GM23338 (cell line): ENCODE measurements around the gene MAN2B2. TPM values are rescaled to one million over a fixed set of nuclear protein-coding genes. Genes with fewer than 3 reads are reported as not detected.

Experiments used
- CREB1 ChIP-seq: fragments of 250-450 bp; sonication (Bioruptor Pico); IDR thresholded peaks from 2 replicates; pipeline ENCODE4 v1.5.0; 2020; ENCODE audit warnings: low read depth, mild to moderate bottlenecking, moderate library complexity
- EZH2 ChIP-seq: fragments of 200-600 bp; sonication (generic); IDR thresholded peaks from one replicate; pipeline ENCODE4 v1.8.0; 2017; ENCODE audit warnings: antibody characterized with exemption, mild to moderate bottlenecking, low read depth; ENCODE audit not compliant: unreplicated experiment
- JUNB ChIP-seq: IDR thresholded peaks from one replicate; pipeline ENCODE4 v1.6.1; 2016; ENCODE audit warnings: antibody characterized with exemption; ENCODE audit not compliant: unreplicated experiment
- POLR2AphosphoS5 ChIP-seq: IDR thresholded peaks from 2 replicates; pipeline ENCODE4 v1.6.1; 2016; ENCODE audit warnings: antibody characterized with exemption, low read depth
- STAT1 ChIP-seq: IDR thresholded peaks from one replicate; pipeline ENCODE4 v1.6.1; 2016; ENCODE audit warnings: antibody characterized with exemption; ENCODE audit not compliant: unreplicated experiment
- ZNF331 ChIP-seq: fragments of 250-450 bp; sonication (Bioruptor Pico); IDR thresholded peaks from 2 replicates; pipeline ENCODE4 v1.5.0; 2020; ENCODE audit warnings: low read depth, mild to moderate bottlenecking, moderate library complexity
- polyA plus RNA-seq: library from polyadenylated mRNA; unstranded; fragments of >200 nt; fragmentation: Nextera tagmentation; extraction: Ambion mirVana; gene quantifications from 2 replicates; pipeline ENCODE4 v1.2.1, GENCODE V29; 2016
- total RNA-seq: library from RNA; depleted of rRNA; stranded (reverse); fragments of >200 nt; shearing (Covaris generic); gene quantifications from 2 replicates; pipeline ENCODE4 v1.2.3, GENCODE V29; 2014
- TF ChIP-seq, protein P1 (sequence below): fragments of 250-450 bp; sonication (Bioruptor Pico); IDR thresholded peaks from 2 replicates; pipeline ENCODE4 v1.5.0; 2020; ENCODE audit warnings: mild to moderate bottlenecking, moderate library complexity
- TF ChIP-seq, protein P2 (sequence below), 2 experiments: fragments of 200-600 bp in 1 of 2; sonication (generic) in 1 of 2; conservative IDR thresholded peaks; 2 replicates each; pipeline versions ENCODE4 v1.5.1 to v1.6.1; 2016 to 2017; ENCODE audit warnings: antibody characterized with exemption in 2 of 2, low read depth in 2 of 2, mild to moderate bottlenecking in 2 of 2, moderate library complexity in 1 of 2
- TF ChIP-seq, protein P3 (sequence below): IDR thresholded peaks from one replicate; pipeline ENCODE4 v1.6.1; 2018; ENCODE audit warnings: antibody characterized with exemption; ENCODE audit not compliant: unreplicated experiment

Gene MAN2B2
- total and polyA plus RNA-seq, 2 experiments from 2014 or later, result 1.6 to 6.9 TPM

DNA sequence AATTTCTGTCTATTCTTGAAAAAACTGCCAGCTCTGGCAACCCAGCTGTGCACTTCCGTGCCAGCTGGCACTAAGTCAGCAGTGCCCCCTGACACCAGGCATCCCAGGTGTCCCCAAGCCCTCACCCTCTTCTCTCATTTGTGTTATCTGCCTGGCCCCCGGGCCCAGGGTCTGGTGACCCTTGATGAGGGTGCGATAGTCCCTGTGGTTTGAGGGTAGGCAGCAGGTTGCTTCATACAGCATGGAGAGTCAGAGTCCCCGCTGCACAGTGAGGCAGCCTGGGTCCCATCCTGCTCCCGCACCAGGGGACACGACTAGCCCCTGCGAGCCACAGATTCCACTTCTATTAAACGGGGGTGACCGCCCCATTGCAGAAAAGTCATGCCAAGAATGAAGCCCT lies 1.9 kb downstream of the MAN2B2 start (continued):
- TF ChIP-seq, protein P1, sequence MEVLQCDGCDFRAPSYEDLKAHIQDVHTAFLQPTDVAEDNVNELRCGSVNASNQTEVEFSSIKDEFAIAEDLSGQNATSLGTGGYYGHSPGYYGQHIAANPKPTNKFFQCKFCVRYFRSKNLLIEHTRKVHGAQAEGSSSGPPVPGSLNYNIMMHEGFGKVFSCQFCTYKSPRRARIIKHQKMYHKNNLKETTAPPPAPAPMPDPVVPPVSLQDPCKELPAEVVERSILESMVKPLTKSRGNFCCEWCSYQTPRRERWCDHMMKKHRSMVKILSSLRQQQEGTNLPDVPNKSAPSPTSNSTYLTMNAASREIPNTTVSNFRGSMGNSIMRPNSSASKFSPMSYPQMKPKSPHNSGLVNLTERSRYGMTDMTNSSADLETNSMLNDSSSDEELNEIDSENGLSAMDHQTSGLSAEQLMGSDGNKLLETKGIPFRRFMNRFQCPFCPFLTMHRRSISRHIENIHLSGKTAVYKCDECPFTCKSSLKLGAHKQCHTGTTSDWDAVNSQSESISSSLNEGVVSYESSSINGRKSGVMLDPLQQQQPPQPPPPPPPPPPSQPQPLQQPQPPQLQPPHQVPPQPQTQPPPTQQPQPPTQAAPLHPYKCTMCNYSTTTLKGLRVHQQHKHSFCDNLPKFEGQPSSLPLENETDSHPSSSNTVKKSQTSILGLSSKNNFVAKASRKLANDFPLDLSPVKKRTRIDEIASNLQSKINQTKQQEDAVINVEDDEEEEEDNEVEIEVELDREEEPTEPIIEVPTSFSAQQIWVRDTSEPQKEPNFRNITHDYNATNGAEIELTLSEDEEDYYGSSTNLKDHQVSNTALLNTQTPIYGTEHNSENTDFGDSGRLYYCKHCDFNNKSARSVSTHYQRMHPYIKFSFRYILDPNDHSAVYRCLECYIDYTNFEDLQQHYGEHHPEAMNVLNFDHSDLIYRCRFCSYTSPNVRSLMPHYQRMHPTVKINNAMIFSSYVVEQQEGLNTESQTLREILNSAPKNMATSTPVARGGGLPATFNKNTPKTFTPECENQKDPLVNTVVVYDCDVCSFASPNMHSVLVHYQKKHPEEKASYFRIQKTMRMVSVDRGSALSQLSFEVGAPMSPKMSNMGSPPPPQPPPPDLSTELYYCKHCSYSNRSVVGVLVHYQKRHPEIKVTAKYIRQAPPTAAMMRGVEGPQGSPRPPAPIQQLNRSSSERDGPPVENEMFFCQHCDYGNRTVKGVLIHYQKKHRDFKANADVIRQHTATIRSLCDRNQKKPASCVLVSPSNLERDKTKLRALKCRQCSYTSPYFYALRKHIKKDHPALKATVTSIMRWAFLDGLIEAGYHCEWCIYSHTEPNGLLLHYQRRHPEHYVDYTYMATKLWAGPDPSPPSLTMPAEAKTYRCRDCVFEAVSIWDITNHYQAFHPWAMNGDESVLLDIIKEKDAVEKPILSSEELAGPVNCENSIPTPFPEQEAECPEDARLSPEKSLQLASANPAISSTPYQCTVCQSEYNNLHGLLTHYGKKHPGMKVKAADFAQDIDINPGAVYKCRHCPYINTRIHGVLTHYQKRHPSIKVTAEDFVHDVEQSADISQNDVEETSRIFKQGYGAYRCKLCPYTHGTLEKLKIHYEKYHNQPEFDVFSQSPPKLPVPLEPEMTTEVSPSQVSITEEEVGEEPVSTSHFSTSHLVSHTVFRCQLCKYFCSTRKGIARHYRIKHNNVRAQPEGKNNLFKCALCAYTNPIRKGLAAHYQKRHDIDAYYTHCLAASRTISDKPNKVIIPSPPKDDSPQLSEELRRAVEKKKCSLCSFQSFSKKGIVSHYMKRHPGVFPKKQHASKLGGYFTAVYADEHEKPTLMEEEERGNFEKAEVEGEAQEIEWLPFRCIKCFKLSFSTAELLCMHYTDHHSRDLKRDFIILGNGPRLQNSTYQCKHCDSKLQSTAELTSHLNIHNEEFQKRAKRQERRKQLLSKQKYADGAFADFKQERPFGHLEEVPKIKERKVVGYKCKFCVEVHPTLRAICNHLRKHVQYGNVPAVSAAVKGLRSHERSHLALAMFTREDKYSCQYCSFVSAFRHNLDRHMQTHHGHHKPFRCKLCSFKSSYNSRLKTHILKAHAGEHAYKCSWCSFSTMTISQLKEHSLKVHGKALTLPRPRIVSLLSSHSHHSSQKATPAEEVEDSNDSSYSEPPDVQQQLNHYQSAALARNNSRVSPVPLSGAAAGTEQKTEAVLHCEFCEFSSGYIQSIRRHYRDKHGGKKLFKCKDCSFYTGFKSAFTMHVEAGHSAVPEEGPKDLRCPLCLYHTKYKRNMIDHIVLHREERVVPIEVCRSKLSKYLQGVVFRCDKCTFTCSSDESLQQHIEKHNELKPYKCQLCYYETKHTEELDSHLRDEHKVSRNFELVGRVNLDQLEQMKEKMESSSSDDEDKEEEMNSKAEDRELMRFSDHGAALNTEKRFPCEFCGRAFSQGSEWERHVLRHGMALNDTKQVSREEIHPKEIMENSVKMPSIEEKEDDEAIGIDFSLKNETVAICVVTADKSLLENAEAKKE (CRISPR knock-in tag), result no peak
- TF ChIP-seq, protein P2, sequence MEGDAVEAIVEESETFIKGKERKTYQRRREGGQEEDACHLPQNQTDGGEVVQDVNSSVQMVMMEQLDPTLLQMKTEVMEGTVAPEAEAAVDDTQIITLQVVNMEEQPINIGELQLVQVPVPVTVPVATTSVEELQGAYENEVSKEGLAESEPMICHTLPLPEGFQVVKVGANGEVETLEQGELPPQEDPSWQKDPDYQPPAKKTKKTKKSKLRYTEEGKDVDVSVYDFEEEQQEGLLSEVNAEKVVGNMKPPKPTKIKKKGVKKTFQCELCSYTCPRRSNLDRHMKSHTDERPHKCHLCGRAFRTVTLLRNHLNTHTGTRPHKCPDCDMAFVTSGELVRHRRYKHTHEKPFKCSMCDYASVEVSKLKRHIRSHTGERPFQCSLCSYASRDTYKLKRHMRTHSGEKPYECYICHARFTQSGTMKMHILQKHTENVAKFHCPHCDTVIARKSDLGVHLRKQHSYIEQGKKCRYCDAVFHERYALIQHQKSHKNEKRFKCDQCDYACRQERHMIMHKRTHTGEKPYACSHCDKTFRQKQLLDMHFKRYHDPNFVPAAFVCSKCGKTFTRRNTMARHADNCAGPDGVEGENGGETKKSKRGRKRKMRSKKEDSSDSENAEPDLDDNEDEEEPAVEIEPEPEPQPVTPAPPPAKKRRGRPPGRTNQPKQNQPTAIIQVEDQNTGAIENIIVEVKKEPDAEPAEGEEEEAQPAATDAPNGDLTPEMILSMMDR (conservative IDR thresholded peaks at IDR 0.05; ENCODE audit: low read depth in 2 of 2), result no peak
- TF ChIP-seq, protein P3, sequence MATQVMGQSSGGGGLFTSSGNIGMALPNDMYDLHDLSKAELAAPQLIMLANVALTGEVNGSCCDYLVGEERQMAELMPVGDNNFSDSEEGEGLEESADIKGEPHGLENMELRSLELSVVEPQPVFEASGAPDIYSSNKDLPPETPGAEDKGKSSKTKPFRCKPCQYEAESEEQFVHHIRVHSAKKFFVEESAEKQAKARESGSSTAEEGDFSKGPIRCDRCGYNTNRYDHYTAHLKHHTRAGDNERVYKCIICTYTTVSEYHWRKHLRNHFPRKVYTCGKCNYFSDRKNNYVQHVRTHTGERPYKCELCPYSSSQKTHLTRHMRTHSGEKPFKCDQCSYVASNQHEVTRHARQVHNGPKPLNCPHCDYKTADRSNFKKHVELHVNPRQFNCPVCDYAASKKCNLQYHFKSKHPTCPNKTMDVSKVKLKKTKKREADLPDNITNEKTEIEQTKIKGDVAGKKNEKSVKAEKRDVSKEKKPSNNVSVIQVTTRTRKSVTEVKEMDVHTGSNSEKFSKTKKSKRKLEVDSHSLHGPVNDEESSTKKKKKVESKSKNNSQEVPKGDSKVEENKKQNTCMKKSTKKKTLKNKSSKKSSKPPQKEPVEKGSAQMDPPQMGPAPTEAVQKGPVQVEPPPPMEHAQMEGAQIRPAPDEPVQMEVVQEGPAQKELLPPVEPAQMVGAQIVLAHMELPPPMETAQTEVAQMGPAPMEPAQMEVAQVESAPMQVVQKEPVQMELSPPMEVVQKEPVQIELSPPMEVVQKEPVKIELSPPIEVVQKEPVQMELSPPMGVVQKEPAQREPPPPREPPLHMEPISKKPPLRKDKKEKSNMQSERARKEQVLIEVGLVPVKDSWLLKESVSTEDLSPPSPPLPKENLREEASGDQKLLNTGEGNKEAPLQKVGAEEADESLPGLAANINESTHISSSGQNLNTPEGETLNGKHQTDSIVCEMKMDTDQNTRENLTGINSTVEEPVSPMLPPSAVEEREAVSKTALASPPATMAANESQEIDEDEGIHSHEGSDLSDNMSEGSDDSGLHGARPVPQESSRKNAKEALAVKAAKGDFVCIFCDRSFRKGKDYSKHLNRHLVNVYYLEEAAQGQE, result no peak
- TF ChIP-seq POLR2AphosphoS5 (no peak), ZNF331 (CRISPR knock-in tag) (no peak), JUNB (no peak), STAT1 (no peak), CREB1 (CRISPR knock-in tag) (no peak), EZH2 (no peak)
